Stimulated activated naive CD8-positive, alpha-beta T cell treated with anti-CD3 and anti-CD28 coated beads, Interleukin-15, Interleukin-2, amounts not matched to agents 100 U/mL and 50 U/mL, for 24 hours (primary cell): Measurements from ENCODE around the gene AGPS.

Experiments
- ATAC-seq: fragments of 150-1000 bp; cut with Tn5 transposase; one replicate; pipeline ENCODE4 v1.10.0; 2021
- DNase-seq: peaks from one replicate; pipeline ENCODE4 v3.0.0; 2021

AGPS gene

GRCh38 chr2:177589186-177589585 is 196.6 kb downstream of the AGPS start:
- ATAC-seq (no peak), DNase-seq (no peak)

GRCh38 chr2:177592397-177592796 is 199.8 kb downstream of the AGPS start:
- DNase-seq, result no peak
- no peak for ATAC-seq

GRCh38 chr2:177592945-177593344 is 200.4 kb downstream of the AGPS start:
- DNase-seq, result no peak
- ATAC-seq, result no peak

GRCh38 chr2:177593402-177593801 is 200.8 kb downstream of the AGPS start:
- DNase-seq, result no peak
- ATAC-seq, result no peak
